Articular chondrocyte of knee joint (primary cell): ENCODE results near the gene VTI1B. TPM values are rescaled to one million over a fixed set of nuclear protein-coding genes. Genes with fewer than 3 reads are reported as not detected.

Experiments used
- small RNA-seq: library from RNA; depleted of rRNA; stranded (forward); fragments of <200 nt; gene quantifications from one replicate; pipeline ENCODE3, GENCODE V24; 2012
- total RNA-seq: library from RNA; depleted of rRNA; stranded (reverse); fragments of >200 nt; gene quantifications from 2 replicates; pipeline ENCODE4 v1.2.3, GENCODE V29; 2012

Gene VTI1B, protein sequence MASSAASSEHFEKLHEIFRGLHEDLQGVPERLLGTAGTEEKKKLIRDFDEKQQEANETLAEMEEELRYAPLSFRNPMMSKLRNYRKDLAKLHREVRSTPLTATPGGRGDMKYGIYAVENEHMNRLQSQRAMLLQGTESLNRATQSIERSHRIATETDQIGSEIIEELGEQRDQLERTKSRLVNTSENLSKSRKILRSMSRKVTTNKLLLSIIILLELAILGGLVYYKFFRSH
- total RNA-seq = 66.3 and 78.4 TPM in 2 replicates

DNA sequence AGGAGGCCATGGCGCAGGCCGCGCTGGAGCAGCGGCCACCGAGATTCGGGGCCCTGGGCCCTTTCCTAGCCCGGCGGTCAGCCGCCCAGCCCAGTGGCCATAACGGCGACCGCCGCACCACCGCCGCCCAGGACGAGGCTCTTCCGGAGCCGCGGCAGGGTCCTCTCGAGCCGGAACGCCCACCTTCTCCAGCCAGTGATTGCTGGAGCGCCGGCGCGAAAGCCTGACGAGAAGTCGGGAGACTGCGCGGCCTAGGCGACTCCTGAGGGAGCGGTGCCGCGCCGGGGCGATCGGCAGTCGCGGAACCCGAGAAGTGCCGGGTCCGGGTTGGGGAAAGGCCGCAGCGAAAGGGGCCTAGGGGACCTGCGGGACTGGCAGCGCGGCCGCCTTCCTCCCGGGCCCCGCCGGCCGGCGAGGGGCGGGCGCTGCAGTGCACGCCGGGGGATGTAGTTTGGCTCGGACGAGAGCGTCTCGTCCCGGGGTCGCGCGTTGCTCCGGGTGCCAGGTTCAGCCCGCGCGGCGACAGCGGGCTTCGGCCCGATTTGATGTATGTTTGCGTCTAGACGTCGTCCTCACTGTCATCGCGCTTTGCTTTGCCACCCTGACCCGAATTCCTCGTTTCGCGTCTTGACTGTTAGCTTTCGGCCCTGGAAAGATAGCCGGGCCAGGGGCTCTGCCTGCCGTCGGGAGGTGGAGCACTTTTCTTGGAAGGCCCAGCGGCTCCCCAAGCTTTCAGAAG, at the start of gene VTI1B:
VTI1B (minus strand) TSS at position 153 of the 739 bp plus-strand sequence; CDS start at position 10, 143 bp downstream.

DNA sequence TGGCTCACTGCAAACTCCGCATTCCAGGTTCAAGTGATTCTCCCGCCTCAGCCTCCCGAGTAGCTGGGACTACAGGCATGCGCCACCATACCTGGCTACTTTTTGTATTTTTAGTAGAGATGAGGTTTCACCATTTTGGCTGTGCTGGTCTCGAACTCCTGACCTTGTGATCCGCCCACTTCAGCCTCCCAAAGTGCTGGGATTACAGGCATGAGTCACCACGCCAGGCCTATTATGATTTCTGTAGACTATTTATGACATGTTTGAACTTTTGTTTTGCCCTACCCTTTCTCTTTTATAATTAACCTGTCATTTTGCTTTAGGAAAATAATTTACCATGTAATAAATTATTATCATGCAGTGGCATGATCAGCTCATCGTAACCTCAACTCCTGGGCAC, 27.1 kb upstream of the VTI1B start, which contains the start of gene RDH12:
RDH12 (plus strand) TSS at position 395 of the 400 bp plus-strand sequence. CDS start 20,757 bp downstream, outside the sequence.

DNA sequence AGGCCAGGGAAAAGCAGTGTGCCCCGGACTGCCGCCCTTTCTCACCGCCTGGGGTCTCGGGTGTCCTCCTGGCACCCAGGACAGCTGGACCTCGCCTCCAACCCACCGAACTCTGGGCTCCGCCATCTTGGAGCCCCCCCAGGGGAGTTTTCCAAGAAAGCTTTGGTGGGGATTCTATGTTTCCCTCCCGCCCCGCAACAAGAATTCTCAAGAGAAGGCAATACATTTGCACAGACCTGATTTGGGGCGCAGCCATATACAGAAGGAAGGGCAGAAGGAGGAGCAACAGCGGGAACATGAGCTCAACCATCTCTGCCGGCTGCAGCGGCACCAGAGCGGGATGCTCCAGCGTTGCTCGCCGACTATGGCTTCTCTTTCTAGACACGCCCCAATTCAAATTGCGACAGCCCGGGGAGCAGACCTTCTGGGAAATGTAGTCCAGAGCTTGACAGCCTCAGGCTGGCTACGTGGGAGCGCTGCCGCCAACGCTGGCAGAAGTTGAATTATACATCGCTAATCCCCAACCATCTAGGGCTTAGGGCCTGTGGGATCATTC, 21.0 kb upstream of the VTI1B start, which contains the start of gene RDH11:
RDH11 (minus strand) TSS at position 371 of the 556 bp plus-strand sequence; CDS start at position 310, 61 bp downstream.

DNA sequence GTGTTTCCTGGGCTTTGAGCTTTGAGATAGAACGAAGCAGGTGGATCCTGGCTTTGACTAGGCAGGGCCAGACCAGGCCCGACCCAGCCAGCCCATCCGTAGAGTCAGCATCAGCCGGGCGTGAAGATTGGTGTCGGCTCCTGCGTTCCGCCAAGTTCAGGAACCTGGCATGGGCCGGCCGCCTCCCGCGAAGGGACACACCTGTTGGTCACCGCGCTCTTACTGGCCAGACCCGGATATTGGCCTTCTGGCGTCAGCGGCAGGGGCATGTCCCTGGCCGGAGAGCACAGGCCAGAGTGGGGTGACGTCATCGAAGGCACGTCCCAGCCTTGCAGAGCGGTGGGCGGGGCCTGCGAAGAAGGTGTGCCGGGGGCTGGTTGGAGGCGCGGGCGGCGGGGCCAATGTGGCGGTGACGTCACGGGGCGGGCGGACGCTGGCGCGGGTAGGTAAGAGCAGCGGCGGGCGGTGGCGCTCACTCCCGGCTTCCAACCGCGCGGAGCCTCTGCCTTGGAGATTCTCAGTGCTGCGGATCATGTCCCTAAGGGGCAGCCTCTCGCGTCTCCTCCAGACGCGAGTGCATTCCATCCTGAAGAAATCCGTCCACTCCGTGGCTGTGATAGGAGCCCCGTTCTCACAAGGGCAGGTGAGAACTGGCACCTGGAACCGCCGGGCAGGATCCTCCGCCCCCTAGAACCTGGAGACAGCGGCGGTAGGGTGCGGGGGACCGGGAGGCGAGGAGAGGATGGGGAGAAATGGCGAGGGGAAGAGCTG, 54.8 kb downstream of the VTI1B start, which contains the start of gene ARG2:
ARG2 (plus strand) TSS at position 475 of the 771 bp plus-strand sequence; CDS start at position 533, 58 bp downstream.

DNA sequence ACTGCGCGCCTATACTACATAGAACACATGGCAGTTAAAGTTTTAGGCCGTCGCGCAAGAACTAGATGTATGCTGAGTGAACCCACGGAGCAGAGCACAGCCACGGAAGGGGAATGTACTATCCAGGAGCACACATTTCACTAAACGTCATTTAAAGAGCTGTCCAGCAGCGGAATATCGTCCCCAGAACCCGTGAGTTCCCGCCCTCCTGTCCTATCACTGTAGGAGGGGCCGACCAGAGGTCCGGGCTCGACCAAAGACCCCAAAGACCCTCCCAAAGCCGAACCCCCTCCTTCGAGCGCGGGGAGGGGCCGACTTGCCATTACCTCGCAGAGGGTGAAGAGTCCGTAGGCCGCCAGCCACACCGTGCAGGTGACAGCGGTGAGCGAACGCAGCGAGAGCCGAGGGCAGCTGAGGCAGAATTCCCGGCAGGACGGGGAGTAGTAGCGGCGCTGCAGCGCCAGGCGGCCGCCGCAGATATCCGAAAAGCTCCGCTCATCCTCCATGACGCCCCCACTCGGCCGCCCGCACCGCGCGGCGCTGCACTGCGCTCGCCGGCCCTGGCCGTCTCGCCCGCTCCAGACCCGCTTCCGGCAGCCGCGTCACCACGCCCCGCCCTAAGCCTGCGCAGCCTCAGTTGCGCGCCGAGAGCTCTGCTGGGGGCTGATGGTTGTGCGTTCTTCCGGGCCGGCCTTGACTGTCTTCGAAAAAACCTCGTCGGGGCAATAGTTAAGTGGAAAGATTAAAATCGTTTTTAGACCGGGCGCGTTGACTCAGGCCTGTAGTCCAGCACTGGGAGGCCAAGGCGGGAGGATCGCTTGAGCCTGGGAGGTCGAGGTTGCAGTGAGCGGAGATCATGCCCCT, 74.5 kb downstream of the VTI1B start, which contains the start of gene PIGH:
PIGH (minus strand) TSS at position 571 of the 864 bp plus-strand sequence; CDS start at position 506, 65 bp downstream.

Small RNAs within 50 kb of the gene (small RNA-seq; reads per million reads assigned to genes)
- gene AL132640.3 (not detected), gene RF00019 (not detected), gene RN7SL369P (not detected), gene RNA5SP386 (not detected)

Other genes starting within 250 kb of the VTI1B start
- gene TMEM229B, start 185.9 kb downstream of the VTI1B start, total RNA-seq = 1.2 and 1.8 TPM in 2 replicates
- 0.26 and 0.86 TPM in 2 replicates for gene PLEKHH1, start 141.3 kb downstream of the VTI1B start, total RNA-seq
- 18.2 and 18.3 TPM in 2 replicates for gene PIGH, start 74.4 kb downstream of the VTI1B start, total RNA-seq
- gene ARG2, start 54.7 kb downstream of the VTI1B start, total RNA-seq = 2.3 and 3.7 TPM in 2 replicates
- 77.8 and 85.8 TPM in 2 replicates for gene RDH11, start 21.1 kb upstream of the VTI1B start, total RNA-seq
- not detected in 2 replicates for gene RDH12, start 27.3 kb upstream of the VTI1B start, total RNA-seq
- 32.3 and 35.8 TPM in 2 replicates for gene ZFYVE26, start 142.0 kb upstream of the VTI1B start, total RNA-seq
- gene RAD51B, start 145.1 kb upstream of the VTI1B start, total RNA-seq = 20.4 and 27.7 TPM in 2 replicates